Neural cell (in vitro differentiated cells): Measurements from ENCODE around the gene CENPE.

Experiments used
- CTCF ChIP-seq: fragments of 450-650 bp; IDR thresholded peaks from 2 replicates; pipeline ENCODE4 v1.5.1; 2014; ENCODE audit warnings: antibody characterized with exemption, mild to moderate bottlenecking, moderate library complexity; ENCODE audit not compliant: poor library complexity, severe bottlenecking
- EZH2 ChIP-seq: fragments of 200-600, 300-800 bp; shearing (Covaris generic), sonication (generic); IDR thresholded peaks from 2 replicates; pipeline ENCODE4 v1.6.1; 2014; ENCODE audit warnings: antibody characterized with exemption, low read length, borderline replicate concordance, mild to moderate bottlenecking; ENCODE audit not compliant: insufficient read depth, poor library complexity, severe bottlenecking
- POLR2AphosphoS5 ChIP-seq: IDR thresholded peaks from 2 replicates; pipeline ENCODE4 v1.6.1; 2012
- TAF1 ChIP-seq: IDR thresholded peaks from 2 replicates; pipeline ENCODE4 v1.6.1; 2012; ENCODE audit warnings: low read depth

DNA sequence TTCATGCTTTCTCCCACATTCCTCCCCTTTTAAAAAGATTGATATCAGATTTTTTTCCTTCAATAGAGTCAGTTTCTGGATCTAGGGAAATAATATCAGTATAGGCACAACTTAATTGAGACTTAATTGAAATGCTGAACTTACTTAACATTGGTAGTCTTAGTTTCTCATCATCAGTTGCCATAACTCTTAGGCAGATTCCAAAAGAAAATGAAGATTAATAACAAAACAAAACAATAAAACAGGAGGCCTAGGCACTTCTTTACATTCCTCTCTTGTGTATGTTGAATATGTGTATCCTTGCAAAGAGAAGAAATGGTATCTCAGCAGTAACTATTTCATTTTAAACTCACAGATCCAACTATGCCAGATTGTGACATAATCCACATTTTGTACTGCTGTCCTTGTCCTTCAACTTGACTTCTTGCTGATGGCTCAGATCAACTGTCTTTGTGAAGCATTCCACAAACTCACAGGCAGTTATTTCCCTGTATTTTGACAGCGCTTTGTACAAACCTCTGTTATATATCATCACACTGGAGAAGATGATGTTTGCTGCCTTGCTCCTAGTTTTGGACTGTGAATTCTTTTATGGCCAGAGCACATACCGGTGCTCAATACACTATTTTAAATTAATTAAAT is 112.5 kb downstream of the CENPE start:
- TF ChIP-seq POLR2AphosphoS5 (peak; percentile 42), CTCF (no peak), EZH2 (no peak), TAF1 (no peak)
